Colonic mucosa (tissue), 4 donors: Measurements from ENCODE around the gene FBLN7. TPM values are rescaled to one million over a fixed set of nuclear protein-coding genes. Genes with fewer than 3 reads are reported as not detected.

ENCODE experiments used
- DNase-seq: peaks from one replicate; pipeline ENCODE4 v3.0.0-alpha.2; 2020
- H3K27ac ChIP-seq: fragments of 200-600 bp; one replicate; pipeline ENCODE4 v1.8.0; 2021
- H3K27me3 ChIP-seq: fragments of 200-600 bp; one replicate; pipeline ENCODE4 v1.8.0; 2021
- H3K36me3 ChIP-seq: fragments of 200-600 bp; one replicate; pipeline ENCODE4 v1.8.0; 2021
- H3K4me1 ChIP-seq: fragments of 200-600 bp; one replicate; pipeline ENCODE4 v1.8.0; 2021; ENCODE audit warnings: mild to moderate bottlenecking
- H3K4me3 ChIP-seq: fragments of 200-600 bp; one replicate; pipeline ENCODE4 v1.8.0; 2021
- H3K9ac ChIP-seq, 2 donors: one replicate each; pipeline ENCODE4 v1.7.0; 2013; ENCODE audit warnings: control low read depth in 2 of 2, low read depth in 2 of 2, low read length in 2 of 2
- H3K9me3 ChIP-seq: fragments of 200-600 bp; one replicate; pipeline ENCODE4 v1.8.0; 2021
- CTCF ChIP-seq: fragments of 200-600 bp; IDR thresholded peaks from one replicate; pipeline ENCODE4 v1.8.0; 2022; ENCODE audit warnings: antibody characterized with exemption, mild to moderate bottlenecking
- intact Hi-C: fragments of 100-400 bp; cut with DNase I; formaldehyde crosslinking; loops from one replicate; pipeline ENCODE4 v1.14.1; 2022
- total RNA-seq, 2 donors: library from RNA; stranded (reverse); fragmentation: NEBNext Ultra II Directional in 1 of 2; extraction: Animal tissue kit (Norgen Biotek cat#: 25700) in 1 of 2; gene quantifications; one replicate each; pipeline ENCODE4 v1.2.1, GENCODE V29; 2021
- donor health status: healthy.
- donor health status: DM: no; HTN: no; CAD: no.
- donor health status: DM: no; HTN: no; CAD: no.

Gene FBLN7
- total RNA-seq, 2 donors from 2014 or later: 0.10 to 0.66 TPM

GRCh38 chr2:112121682-112122254, 16.4 kb upstream of the FBLN7 start:
- intact Hi-C loops: no loop called here
- no peak overlapping the region for H3K4me3 ChIP-seq
- TF ChIP-seq CTCF: peak; percentile 22

GRCh38 chr2:112129060-112129459, 9.1 kb upstream of the FBLN7 start:
- no peaks in the 10 kb centered on the region for H3K27me3 ChIP-seq
- H3K9me3 ChIP-seq: no peaks in the 10 kb centered on the region
- H3K4me1 ChIP-seq: no peaks in the 10 kb centered on the region
- intact Hi-C loops: no loop called here
- DNase-seq: no peak
- H3K9ac ChIP-seq: no peak overlapping the region
- H3K27ac ChIP-seq: no peak overlapping the region
- no peaks in the 10 kb centered on the region for H3K36me3 ChIP-seq
- no peak for TF ChIP-seq CTCF
- H3K4me3 ChIP-seq: no peak overlapping the region

More at GRCh38 chr2:112121682-112122254, 16.4 kb upstream of the FBLN7 start:
- H3K4me1 ChIP-seq: no peaks in the 10 kb centered on the region
- no peaks in the 10 kb centered on the region for H3K27me3 ChIP-seq
- H3K9ac ChIP-seq: no peak overlapping the region
- no peak overlapping the region for H3K27ac ChIP-seq
- H3K9me3 ChIP-seq: no peaks in the 10 kb centered on the region
- H3K36me3 ChIP-seq: no peaks in the 10 kb centered on the region
- no peak for DNase-seq

GRCh38 chr2:112133344-112133743, 4.8 kb upstream of the FBLN7 start:
- no peak for TF ChIP-seq CTCF
- no peak for DNase-seq
- no peaks in the 10 kb centered on the region for H3K36me3 ChIP-seq

GRCh38 chr2:112134120-112134519, 4.1 kb upstream of the FBLN7 start:
- Histone ChIP-seq H3K27me3 (no peaks in the 10 kb centered on the region), H3K9me3 (no peaks in the 10 kb centered on the region), H3K4me1 (no peaks in the 10 kb centered on the region), H3K4me3 (no peak overlapping the region), H3K27ac (no peak overlapping the region), H3K9ac (no peak overlapping the region), H3K36me3 (no peaks in the 10 kb centered on the region)
- TF ChIP-seq CTCF: no peak
- no peak for DNase-seq
- intact Hi-C loops: no loop called here

More at GRCh38 chr2:112133344-112133743, 4.8 kb upstream of the FBLN7 start:
- H3K4me3 ChIP-seq: no peak overlapping the region
- no peak overlapping the region for H3K27ac ChIP-seq
- no peaks in the 10 kb centered on the region for H3K9me3 ChIP-seq
- H3K4me1 ChIP-seq: no peaks in the 10 kb centered on the region
- no peak overlapping the region for H3K9ac ChIP-seq
- intact Hi-C loops: no loop called here
- no peaks in the 10 kb centered on the region for H3K27me3 ChIP-seq

- intact Hi-C loops: no loop called here
- no peak overlapping the region for H3K4me3 ChIP-seq
- no peak for TF ChIP-seq CTCF
- H3K4me1 ChIP-seq: no peaks in the 10 kb centered on the region
- H3K27me3 ChIP-seq: peaks cover 9% of the 10 kb centered on the region
- H3K36me3 ChIP-seq: no peaks in the 10 kb centered on the region
- no peak overlapping the region for H3K9ac ChIP-seq
- H3K27ac ChIP-seq: no peak overlapping the region
- H3K9me3 ChIP-seq: no peaks in the 10 kb centered on the region
- DNase-seq: no peak
Measured at GRCh38 chr2:112136096-112136495, 2.1 kb upstream of the FBLN7 start.
